Measurements from ENCODE around the gene GPR142.
"Not testable (repeated sequence)": the region's sequence is repeated elsewhere in the genome, so short reads cannot be mapped to it uniquely, and the experiment has no call there.

DNA sequence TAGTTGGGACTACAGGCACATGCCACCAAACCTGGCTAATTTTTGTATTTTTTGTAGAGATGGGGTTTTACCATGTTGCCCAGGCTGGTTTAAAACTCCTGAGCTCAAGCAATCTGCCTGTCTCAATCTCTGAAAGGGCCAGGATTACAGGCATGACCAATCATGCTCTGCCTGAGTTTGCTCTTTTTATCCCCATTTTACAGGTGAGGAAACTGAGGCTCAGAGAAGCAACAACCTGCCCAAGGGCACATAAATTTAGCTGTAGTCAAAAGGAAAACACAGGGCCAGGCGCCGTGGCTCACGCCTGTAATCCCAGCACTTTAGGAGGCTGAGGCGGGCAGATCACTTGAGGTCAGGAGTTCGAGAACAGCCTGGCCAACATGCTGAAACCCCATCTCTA lies 38.0 kb downstream of the GPR142 start:
- TF ChIP-seq, protein P1, sequence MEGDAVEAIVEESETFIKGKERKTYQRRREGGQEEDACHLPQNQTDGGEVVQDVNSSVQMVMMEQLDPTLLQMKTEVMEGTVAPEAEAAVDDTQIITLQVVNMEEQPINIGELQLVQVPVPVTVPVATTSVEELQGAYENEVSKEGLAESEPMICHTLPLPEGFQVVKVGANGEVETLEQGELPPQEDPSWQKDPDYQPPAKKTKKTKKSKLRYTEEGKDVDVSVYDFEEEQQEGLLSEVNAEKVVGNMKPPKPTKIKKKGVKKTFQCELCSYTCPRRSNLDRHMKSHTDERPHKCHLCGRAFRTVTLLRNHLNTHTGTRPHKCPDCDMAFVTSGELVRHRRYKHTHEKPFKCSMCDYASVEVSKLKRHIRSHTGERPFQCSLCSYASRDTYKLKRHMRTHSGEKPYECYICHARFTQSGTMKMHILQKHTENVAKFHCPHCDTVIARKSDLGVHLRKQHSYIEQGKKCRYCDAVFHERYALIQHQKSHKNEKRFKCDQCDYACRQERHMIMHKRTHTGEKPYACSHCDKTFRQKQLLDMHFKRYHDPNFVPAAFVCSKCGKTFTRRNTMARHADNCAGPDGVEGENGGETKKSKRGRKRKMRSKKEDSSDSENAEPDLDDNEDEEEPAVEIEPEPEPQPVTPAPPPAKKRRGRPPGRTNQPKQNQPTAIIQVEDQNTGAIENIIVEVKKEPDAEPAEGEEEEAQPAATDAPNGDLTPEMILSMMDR (IDR thresholded peaks at IDR 0.05), result not testable (repeated sequence)
- not testable (repeated sequence) for TF ChIP-seq POLR2A (IDR thresholded peaks at IDR 0.05)
